WTC11 (cell line): ENCODE measurements around the gene PPP6R3. TPM values are rescaled to one million over a fixed set of nuclear protein-coding genes. Genes with fewer than 3 reads are reported as not detected.

Experiments
- ATAC-seq: fragments of 200-7000 bp; cut with Tn5 transposase; 2 replicates; pipeline ENCODE4 v1.10.0; 2021; ENCODE audit warnings: mild to moderate bottlenecking, moderate library complexity
- CTCF ChIA-PET: fragments of 300-600 bp; sonication (Branson Sonifier 250); formaldehyde crosslinking; loops from one replicate; lab custom pipeline; 2021; ENCODE audit warnings: antibody characterized with exemption; lab: Charles Lee
- POLR2A ChIA-PET: fragments of 350-600 bp; sonication (Branson Sonifier 250); formaldehyde crosslinking; loops from one replicate; lab custom pipeline; 2021; ENCODE audit warnings: antibody characterized with exemption; lab: Charles Lee
- DNase-seq: peaks from one replicate; pipeline ENCODE4 v3.0.0; 2021; ENCODE audit warnings: low spot score
- H3K27ac Mint-ChIP-seq: 2 replicates; pipeline ENCODE4 v1.8.0; 2021; ENCODE audit warnings: mixed read lengths
- H3K27me3 Mint-ChIP-seq: 2 replicates; pipeline ENCODE4 v1.8.0; 2021; ENCODE audit warnings: low read depth, mild to moderate bottlenecking, moderate library complexity, mixed read lengths
- H3K36me3 Mint-ChIP-seq: 2 replicates; pipeline ENCODE4 v1.8.0; 2021; ENCODE audit warnings: mixed read lengths
- H3K4me1 Mint-ChIP-seq: 2 replicates; pipeline ENCODE4 v1.8.0; 2022; ENCODE audit warnings: mixed read lengths
- H3K4me3 Mint-ChIP-seq: 2 replicates; pipeline ENCODE4 v1.8.0; 2021; ENCODE audit warnings: mild to moderate bottlenecking, moderate library complexity, mixed read lengths
- H3K9me3 Mint-ChIP-seq: 2 replicates; pipeline ENCODE4 v1.8.0; 2021; ENCODE audit warnings: mixed read lengths
- CDX4 ChIP-seq: fragments of 250-450 bp; sonication (Bioruptor Pico); IDR thresholded peaks from 2 replicates; pipeline ENCODE4 v1.9.0; 2021; ENCODE audit warnings: moderate library complexity, mild to moderate bottlenecking, inconsistent platforms, borderline replicate concordance
- CREB1 ChIP-seq: sonication (generic); formaldehyde crosslinking; IDR thresholded peaks from 2 replicates; pipeline ENCODE4 v1.8.0; 2023; ENCODE audit warnings: mild to moderate bottlenecking, missing genetic modification reagents
- EMX1 ChIP-seq: fragments of 250-450 bp; sonication (Bioruptor Pico); IDR thresholded peaks from 2 replicates; pipeline ENCODE4 v1.8.0; 2021; ENCODE audit warnings: mild to moderate bottlenecking
- FOXP4 ChIP-seq: sonication (generic); formaldehyde crosslinking; IDR thresholded peaks from 2 replicates; pipeline ENCODE4 v1.8.0; 2022; ENCODE audit warnings: mild to moderate bottlenecking, missing genetic modification reagents
- IRF1 ChIP-seq: sonication (generic); formaldehyde crosslinking; IDR thresholded peaks from 2 replicates; pipeline ENCODE4 v1.8.0; 2023; ENCODE audit warnings: missing genetic modification reagents
- MLX ChIP-seq: sonication (generic); formaldehyde crosslinking; IDR thresholded peaks from 2 replicates; pipeline ENCODE4 v1.8.1; 2023; ENCODE audit warnings: mild to moderate bottlenecking, missing genetic modification reagents, moderate library complexity
- NFATC4 ChIP-seq: fragments of 250-450 bp; sonication (Bioruptor Pico); IDR thresholded peaks from 2 replicates; pipeline ENCODE4 v1.9.0; 2021; ENCODE audit warnings: mild to moderate bottlenecking
- TEAD4 ChIP-seq: sonication (generic); formaldehyde crosslinking; IDR thresholded peaks from 2 replicates; pipeline ENCODE4 v1.8.0; 2022; ENCODE audit warnings: mild to moderate bottlenecking, missing genetic modification reagents
- ZNF138 ChIP-seq: sonication (generic); formaldehyde crosslinking; conservative IDR thresholded peaks from 2 replicates; pipeline ENCODE4 v1.8.1; 2022; ENCODE audit warnings: mild to moderate bottlenecking, moderate library complexity, missing genetic modification reagents
- ZNF263 ChIP-seq: sonication (generic); formaldehyde crosslinking; IDR thresholded peaks from 2 replicates; pipeline ENCODE4 v1.8.1; 2022; ENCODE audit warnings: low read depth, mild to moderate bottlenecking, moderate library complexity, missing genetic modification reagents
- ZNF396 ChIP-seq: fragments of 250-450 bp; sonication (Bioruptor Pico); IDR thresholded peaks from 2 replicates; pipeline ENCODE4 v1.8.0; 2021; ENCODE audit warnings: mild to moderate bottlenecking, moderate library complexity, borderline replicate concordance
- total RNA-seq: library from RNA; stranded (reverse); gene quantifications from 3 replicates; pipeline ENCODE4 v1.2.3, GENCODE V29; 2021
- TF ChIP-seq, protein P1 (sequence below): sonication (generic); formaldehyde crosslinking; IDR thresholded peaks from 2 replicates; pipeline ENCODE4 v1.8.0; 2022; ENCODE audit warnings: mild to moderate bottlenecking, missing genetic modification reagents
- TF ChIP-seq, protein P2 (sequence below): fragments of 250-450 bp; sonication (Bioruptor Pico); IDR thresholded peaks from 2 replicates; pipeline ENCODE4 v1.9.0; 2021; ENCODE audit warnings: mild to moderate bottlenecking, borderline replicate concordance
- TF ChIP-seq, protein P3 (sequence below): sonication (generic); formaldehyde crosslinking; IDR thresholded peaks from 2 replicates; pipeline ENCODE4 v1.8.1; 2022; ENCODE audit warnings: low read depth, missing genetic modification reagents, borderline replicate concordance
- TF ChIP-seq, protein P4 (sequence below): fragments of 250-450 bp; sonication (Bioruptor Pico); IDR thresholded peaks from 2 replicates; pipeline ENCODE4 v1.8.0; 2021; ENCODE audit warnings: mild to moderate bottlenecking
- TF ChIP-seq, protein P5 (sequence below): fragments of 200-600 bp; IDR thresholded peaks from 2 replicates; pipeline ENCODE4 v1.8.0; 2022; ENCODE audit warnings: antibody characterized with exemption

Gene PPP6R3
- total RNA-seq, 1 experiment from 2014 or later = 138 TPM

DNA sequence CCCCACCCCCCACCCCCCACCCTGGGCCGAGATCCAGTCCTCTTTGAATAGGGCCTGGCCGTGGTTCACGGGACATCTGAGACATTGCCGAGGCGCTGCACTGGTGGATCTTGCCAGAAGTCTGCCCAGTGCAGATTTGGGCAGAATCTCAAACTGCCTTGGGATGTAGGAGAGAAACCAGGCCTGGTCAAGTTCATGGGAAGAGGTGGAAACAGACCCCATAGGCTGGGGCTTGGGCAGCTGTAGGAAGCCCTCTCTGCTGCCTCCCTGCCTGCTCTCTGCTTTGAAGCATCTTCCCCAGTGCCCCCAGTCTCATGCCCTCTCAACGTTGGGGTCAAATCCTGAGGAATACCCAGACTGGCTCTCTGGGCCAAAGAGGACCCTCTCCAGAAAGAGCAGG lies 16.0 kb upstream of the PPP6R3 start (continued):
- TF ChIP-seq TEAD4 = no peak
- TF ChIP-seq, protein P1, sequence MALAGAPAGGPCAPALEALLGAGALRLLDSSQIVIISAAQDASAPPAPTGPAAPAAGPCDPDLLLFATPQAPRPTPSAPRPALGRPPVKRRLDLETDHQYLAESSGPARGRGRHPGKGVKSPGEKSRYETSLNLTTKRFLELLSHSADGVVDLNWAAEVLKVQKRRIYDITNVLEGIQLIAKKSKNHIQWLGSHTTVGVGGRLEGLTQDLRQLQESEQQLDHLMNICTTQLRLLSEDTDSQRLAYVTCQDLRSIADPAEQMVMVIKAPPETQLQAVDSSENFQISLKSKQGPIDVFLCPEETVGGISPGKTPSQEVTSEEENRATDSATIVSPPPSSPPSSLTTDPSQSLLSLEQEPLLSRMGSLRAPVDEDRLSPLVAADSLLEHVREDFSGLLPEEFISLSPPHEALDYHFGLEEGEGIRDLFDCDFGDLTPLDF (CRISPR knock-in tag) = no peak
- TF ChIP-seq ZNF138 (CRISPR knock-in tag) = no peak
- TF ChIP-seq, all 79 proteins: peak for 0

- ChIA-PET POLR2A (interaction anchor here (1.0 kb wide), 1 partner anchor 355 kb away, joined by 3 read pairs; no protein-coding TSS in a partner anchor), CTCF (no interaction called here)
- Mint-ChIP-seq H3K4me1 (peaks cover 10% of the 10 kb centered on the region), H3K9me3 (no peaks in the 10 kb centered on the region), H3K36me3 (peaks cover 26% of the 10 kb centered on the region), H3K27ac (0 out of 2 replicates have a peak overlapping the region, but pooled peaks have one; percentile 41), H3K4me3 (no peak overlapping the region)
- no peak for ATAC-seq
- TF ChIP-seq, protein P2, sequence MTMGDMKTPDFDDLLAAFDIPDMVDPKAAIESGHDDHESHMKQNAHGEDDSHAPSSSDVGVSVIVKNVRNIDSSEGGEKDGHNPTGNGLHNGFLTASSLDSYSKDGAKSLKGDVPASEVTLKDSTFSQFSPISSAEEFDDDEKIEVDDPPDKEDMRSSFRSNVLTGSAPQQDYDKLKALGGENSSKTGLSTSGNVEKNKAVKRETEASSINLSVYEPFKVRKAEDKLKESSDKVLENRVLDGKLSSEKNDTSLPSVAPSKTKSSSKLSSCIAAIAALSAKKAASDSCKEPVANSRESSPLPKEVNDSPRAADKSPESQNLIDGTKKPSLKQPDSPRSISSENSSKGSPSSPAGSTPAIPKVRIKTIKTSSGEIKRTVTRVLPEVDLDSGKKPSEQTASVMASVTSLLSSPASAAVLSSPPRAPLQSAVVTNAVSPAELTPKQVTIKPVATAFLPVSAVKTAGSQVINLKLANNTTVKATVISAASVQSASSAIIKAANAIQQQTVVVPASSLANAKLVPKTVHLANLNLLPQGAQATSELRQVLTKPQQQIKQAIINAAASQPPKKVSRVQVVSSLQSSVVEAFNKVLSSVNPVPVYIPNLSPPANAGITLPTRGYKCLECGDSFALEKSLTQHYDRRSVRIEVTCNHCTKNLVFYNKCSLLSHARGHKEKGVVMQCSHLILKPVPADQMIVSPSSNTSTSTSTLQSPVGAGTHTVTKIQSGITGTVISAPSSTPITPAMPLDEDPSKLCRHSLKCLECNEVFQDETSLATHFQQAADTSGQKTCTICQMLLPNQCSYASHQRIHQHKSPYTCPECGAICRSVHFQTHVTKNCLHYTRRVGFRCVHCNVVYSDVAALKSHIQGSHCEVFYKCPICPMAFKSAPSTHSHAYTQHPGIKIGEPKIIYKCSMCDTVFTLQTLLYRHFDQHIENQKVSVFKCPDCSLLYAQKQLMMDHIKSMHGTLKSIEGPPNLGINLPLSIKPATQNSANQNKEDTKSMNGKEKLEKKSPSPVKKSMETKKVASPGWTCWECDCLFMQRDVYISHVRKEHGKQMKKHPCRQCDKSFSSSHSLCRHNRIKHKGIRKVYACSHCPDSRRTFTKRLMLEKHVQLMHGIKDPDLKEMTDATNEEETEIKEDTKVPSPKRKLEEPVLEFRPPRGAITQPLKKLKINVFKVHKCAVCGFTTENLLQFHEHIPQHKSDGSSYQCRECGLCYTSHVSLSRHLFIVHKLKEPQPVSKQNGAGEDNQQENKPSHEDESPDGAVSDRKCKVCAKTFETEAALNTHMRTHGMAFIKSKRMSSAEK = no peak
- TF ChIP-seq, protein P3, sequence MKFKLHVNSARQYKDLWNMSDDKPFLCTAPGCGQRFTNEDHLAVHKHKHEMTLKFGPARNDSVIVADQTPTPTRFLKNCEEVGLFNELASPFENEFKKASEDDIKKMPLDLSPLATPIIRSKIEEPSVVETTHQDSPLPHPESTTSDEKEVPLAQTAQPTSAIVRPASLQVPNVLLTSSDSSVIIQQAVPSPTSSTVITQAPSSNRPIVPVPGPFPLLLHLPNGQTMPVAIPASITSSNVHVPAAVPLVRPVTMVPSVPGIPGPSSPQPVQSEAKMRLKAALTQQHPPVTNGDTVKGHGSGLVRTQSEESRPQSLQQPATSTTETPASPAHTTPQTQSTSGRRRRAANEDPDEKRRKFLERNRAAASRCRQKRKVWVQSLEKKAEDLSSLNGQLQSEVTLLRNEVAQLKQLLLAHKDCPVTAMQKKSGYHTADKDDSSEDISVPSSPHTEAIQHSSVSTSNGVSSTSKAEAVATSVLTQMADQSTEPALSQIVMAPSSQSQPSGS (CRISPR knock-in tag) = no peak
- TF ChIP-seq CREB1 (CRISPR knock-in tag) (no peak), MLX (CRISPR knock-in tag) (no peak), ZNF263 (no peak), EMX1 (no peak), IRF1 (CRISPR knock-in tag) (no peak), FOXP4 (CRISPR knock-in tag) (no peak), CDX4 (no peak), NFATC4 (CRISPR knock-in tag) (no peak), ZNF396 (CRISPR knock-in tag) (no peak)
- TF ChIP-seq, protein P4, sequence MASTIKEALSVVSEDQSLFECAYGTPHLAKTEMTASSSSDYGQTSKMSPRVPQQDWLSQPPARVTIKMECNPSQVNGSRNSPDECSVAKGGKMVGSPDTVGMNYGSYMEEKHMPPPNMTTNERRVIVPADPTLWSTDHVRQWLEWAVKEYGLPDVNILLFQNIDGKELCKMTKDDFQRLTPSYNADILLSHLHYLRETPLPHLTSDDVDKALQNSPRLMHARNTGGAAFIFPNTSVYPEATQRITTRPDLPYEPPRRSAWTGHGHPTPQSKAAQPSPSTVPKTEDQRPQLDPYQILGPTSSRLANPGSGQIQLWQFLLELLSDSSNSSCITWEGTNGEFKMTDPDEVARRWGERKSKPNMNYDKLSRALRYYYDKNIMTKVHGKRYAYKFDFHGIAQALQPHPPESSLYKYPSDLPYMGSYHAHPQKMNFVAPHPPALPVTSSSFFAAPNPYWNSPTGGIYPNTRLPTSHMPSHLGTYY (CRISPR knock-in tag) = no peak
- TF ChIP-seq, protein P5, sequence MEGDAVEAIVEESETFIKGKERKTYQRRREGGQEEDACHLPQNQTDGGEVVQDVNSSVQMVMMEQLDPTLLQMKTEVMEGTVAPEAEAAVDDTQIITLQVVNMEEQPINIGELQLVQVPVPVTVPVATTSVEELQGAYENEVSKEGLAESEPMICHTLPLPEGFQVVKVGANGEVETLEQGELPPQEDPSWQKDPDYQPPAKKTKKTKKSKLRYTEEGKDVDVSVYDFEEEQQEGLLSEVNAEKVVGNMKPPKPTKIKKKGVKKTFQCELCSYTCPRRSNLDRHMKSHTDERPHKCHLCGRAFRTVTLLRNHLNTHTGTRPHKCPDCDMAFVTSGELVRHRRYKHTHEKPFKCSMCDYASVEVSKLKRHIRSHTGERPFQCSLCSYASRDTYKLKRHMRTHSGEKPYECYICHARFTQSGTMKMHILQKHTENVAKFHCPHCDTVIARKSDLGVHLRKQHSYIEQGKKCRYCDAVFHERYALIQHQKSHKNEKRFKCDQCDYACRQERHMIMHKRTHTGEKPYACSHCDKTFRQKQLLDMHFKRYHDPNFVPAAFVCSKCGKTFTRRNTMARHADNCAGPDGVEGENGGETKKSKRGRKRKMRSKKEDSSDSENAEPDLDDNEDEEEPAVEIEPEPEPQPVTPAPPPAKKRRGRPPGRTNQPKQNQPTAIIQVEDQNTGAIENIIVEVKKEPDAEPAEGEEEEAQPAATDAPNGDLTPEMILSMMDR = no peak
- TF ChIP-seq, all 79 proteins: peak for 0
- H3K27me3 Mint-ChIP-seq = no peaks in the 10 kb centered on the region; the same call in 1 of the 2 replicates
- no peak for DNase-seq
These were observed 15.0 kb upstream of the PPP6R3 start for GRCh38 chr11:68445531-68446035.
